GM12878 (cell line): Measurements from ENCODE around the gene HINFP. TPM values are rescaled to one million over a fixed set of nuclear protein-coding genes. Genes with fewer than 3 reads are reported as not detected.

Source experiments
- ASH2L ChIP-seq: fragments of 300-600, 200-600 bp; sonication (generic); IDR thresholded peaks from 2 replicates; pipeline ENCODE4 v1.6.1; 2017; ENCODE audit warnings: low read depth, mild to moderate bottlenecking, borderline replicate concordance
- ATF7 ChIP-seq: fragments of 450-650 bp; IDR thresholded peaks from 2 replicates; pipeline ENCODE4 v1.6.1; 2016; ENCODE audit warnings: low read depth, mild to moderate bottlenecking
- CBFB ChIP-seq: IDR thresholded peaks from 2 replicates; pipeline ENCODE4 v1.6.1; 2016; ENCODE audit warnings: antibody characterized with exemption, low read depth
- CTCF ChIP-seq, 3 experiments: IDR thresholded peaks in 2 of 3; conservative IDR thresholded peaks in 1 of 3; 2 replicates each; pipeline ENCODE4 v1.5.1; 2011; ENCODE audit warnings: low read depth in 3 of 3, low read length in 3 of 3, mild to moderate bottlenecking in 3 of 3, control low read depth in 2 of 3, moderate library complexity in 2 of 3, inconsistent platforms in 1 of 3, mixed read lengths in 1 of 3; ENCODE audit not compliant: control insufficient read depth in 2 of 3, insufficient read depth in 1 of 3; ENCODE audit errors: extremely low read depth in 1 of 3
- EZH2 ChIP-seq: IDR thresholded peaks from 2 replicates; pipeline ENCODE4 v1.6.1; 2012; ENCODE audit warnings: low read depth, mild to moderate bottlenecking, control low read depth, inconsistent platforms, low read length, borderline replicate concordance; ENCODE audit not compliant: control insufficient read depth
- GATAD2B ChIP-seq: fragments of 450-650 bp; conservative IDR thresholded peaks from 2 replicates; pipeline ENCODE4 v1.6.1; 2017; ENCODE audit warnings: low read depth, mild to moderate bottlenecking, moderate library complexity
- IRF5 ChIP-seq: fragments of 450-650 bp; IDR thresholded peaks from 2 replicates; pipeline ENCODE4 v1.6.1; 2017; ENCODE audit warnings: borderline replicate concordance
- KLF5 ChIP-seq: fragments of 450-650 bp; IDR thresholded peaks from 2 replicates; pipeline ENCODE4 v1.6.1; 2014; ENCODE audit warnings: mild to moderate bottlenecking; ENCODE audit not compliant: partially characterized antibody
- MTA2 ChIP-seq: fragments of 450-650 bp; IDR thresholded peaks from 2 replicates; pipeline ENCODE4 v1.6.1; 2016; ENCODE audit warnings: low read depth, mild to moderate bottlenecking, moderate library complexity
- NFYA ChIP-seq: IDR thresholded peaks from 2 replicates; pipeline ENCODE4 v1.6.1; 2011; ENCODE audit warnings: low read depth, mild to moderate bottlenecking, low read length, improper control_type of control experiment, borderline replicate concordance
- NR2F1 ChIP-seq: fragments of 450-650 bp; conservative IDR thresholded peaks from 2 replicates; pipeline ENCODE4 v1.6.1; 2017; ENCODE audit warnings: mild to moderate bottlenecking
- POLR2A ChIP-seq: IDR thresholded peaks from 2 replicates; pipeline ENCODE4 v1.6.1; 2011; ENCODE audit warnings: low read depth, mild to moderate bottlenecking, low read length
- POU2F2 ChIP-seq: IDR thresholded peaks from 3 replicates; pipeline ENCODE4 v1.6.1; 2011; ENCODE audit warnings: low read depth, mild to moderate bottlenecking, low read length, borderline replicate concordance
- SMC3 ChIP-seq: IDR thresholded peaks from 2 replicates; pipeline ENCODE4 v1.6.1; 2011; ENCODE audit warnings: low read length, improper control_type of control experiment, borderline replicate concordance
- SP1 ChIP-seq: IDR thresholded peaks from one replicate; pipeline ENCODE4 v1.6.1; 2011; ENCODE audit warnings: low read depth, low read length
- STAT3 ChIP-seq: IDR thresholded peaks from 2 replicates; pipeline ENCODE4 v1.6.1; 2011; ENCODE audit warnings: low read depth, low read length, improper control_type of control experiment
- TCF7 ChIP-seq: IDR thresholded peaks from 2 replicates; pipeline ENCODE4 v1.6.1; 2014; ENCODE audit warnings: antibody characterized with exemption, borderline replicate concordance
- ZNF217 ChIP-seq: fragments of 450-650 bp; IDR thresholded peaks from 2 replicates; pipeline ENCODE4 v1.6.1; 2017; ENCODE audit warnings: antibody characterized with exemption, mild to moderate bottlenecking
- ZNF384 ChIP-seq: IDR thresholded peaks from 2 replicates; pipeline ENCODE4 v1.6.1; 2012; ENCODE audit warnings: low read depth, mild to moderate bottlenecking, low read length, improper control_type of control experiment, borderline replicate concordance
- polyA plus RNA-seq, 11 experiments: library from polyadenylated mRNA; depleted of rRNA in 4 of 11; unstranded in 6 of 11; stranded (reverse) in 5 of 11; fragments of >200 nt; fragmentation: Nextera tagmentation in 4 of 11; fragmentation: Illumina TruSeq in 1 of 11; extraction: Ambion mirVana in 4 of 11; extraction: Trizol in 1 of 11; gene quantifications; 1 replicate in 1 of 11; 2 replicates in 10 of 11; pipeline versions ENCODE4 v1.2.1 to v1.2.3, GENCODE V29; 2011 to 2016; ENCODE audit warnings: inconsistent platforms in 2 of 11, missing spikeins in 2 of 11, low read depth in 1 of 11
- total RNA-seq, 4 experiments: library from RNA; depleted of rRNA in 3 of 4; stranded (reverse); fragments of >200 nt in 3 of 4; fragmentation: Illumina TruSeq in 1 of 4; extraction: Trizol in 1 of 4; gene quantifications; 2 replicates each; pipeline versions ENCODE4 v1.2.1 to v1.2.3, GENCODE V29; 2013 to 2021
- TF ChIP-seq, protein P1 (sequence below): fragments of 450-650 bp; IDR thresholded peaks from 2 replicates; pipeline ENCODE4 v1.6.1; 2017; ENCODE audit warnings: mild to moderate bottlenecking
- TF ChIP-seq, protein P2 (sequence below): IDR thresholded peaks from 2 replicates; pipeline ENCODE4 v1.6.1; 2011; ENCODE audit warnings: borderline replicate concordance, low read depth, mild to moderate bottlenecking, moderate library complexity, mixed read lengths, low read length; ENCODE audit not compliant: insufficient read depth; ENCODE audit errors: extremely low read length

HINFP gene
- total and polyA plus RNA-seq, 10 of the 15 experiments (the other 5 are each of a cell fraction or from before 2014, with no cell fraction given) = 13.1 to 26.3 (median 18.6) TPM

DNA sequence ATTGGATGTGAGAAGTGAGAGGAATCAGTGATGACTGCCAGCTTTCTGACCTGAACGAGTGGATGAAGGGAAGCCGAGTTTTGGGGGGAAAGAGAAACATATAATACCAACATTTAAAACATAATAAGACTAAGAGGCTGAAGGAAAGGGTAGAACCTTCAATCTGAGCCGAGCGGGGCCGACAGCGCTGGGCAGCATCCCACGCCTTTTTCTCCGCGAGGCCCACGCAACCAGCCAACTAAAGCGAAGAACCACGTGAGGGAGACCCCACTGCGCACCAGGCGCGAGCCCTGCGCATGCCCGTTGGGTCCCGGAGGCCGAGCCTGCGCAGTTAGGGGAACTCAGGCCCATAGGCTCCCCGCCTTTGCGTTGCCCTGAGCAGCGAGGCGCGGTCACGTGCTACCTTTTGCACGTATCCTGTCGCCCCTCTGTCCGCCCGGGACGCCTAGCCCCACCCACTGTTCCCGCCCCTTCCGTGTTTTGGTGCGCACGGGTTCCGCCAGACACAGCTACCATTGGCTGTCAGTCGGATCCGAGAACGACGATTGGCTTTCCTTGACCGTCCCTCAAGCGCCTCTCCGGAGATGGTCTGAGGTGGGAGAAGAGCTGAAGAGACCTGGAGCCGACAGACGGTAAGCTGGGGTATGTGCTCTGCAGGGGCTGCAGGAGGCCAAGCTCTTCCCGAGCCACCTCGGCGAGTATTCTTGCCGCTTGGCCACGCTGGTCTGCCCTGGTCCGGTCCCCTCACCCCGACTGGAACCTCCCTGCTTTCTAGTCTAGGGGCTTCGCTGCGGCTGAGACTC, at the start of gene HINFP (continued):
- no peak for TF ChIP-seq POU2F2
- peak; percentile 23 for TF ChIP-seq KLF5
- 0 out of 2 replicates have a peak, but pooled peaks have one; percentile 13 for TF ChIP-seq CBFB
- TF ChIP-seq EZH2 = no peak
- no peak for TF ChIP-seq ASH2L
- no peak for TF ChIP-seq ZNF384
- TF ChIP-seq ATF7 = peak; percentile 58
- TF ChIP-seq TCF7 = no peak
- peak; percentile 83 for TF ChIP-seq POLR2A
- no peak for TF ChIP-seq MTA2
- TF ChIP-seq GATAD2B = no peak
- TF ChIP-seq SP1 = peak; percentile 94
- TF ChIP-seq NFYA = no peak; the same call in 1 of the 2 replicates
- TF ChIP-seq, protein P1, sequence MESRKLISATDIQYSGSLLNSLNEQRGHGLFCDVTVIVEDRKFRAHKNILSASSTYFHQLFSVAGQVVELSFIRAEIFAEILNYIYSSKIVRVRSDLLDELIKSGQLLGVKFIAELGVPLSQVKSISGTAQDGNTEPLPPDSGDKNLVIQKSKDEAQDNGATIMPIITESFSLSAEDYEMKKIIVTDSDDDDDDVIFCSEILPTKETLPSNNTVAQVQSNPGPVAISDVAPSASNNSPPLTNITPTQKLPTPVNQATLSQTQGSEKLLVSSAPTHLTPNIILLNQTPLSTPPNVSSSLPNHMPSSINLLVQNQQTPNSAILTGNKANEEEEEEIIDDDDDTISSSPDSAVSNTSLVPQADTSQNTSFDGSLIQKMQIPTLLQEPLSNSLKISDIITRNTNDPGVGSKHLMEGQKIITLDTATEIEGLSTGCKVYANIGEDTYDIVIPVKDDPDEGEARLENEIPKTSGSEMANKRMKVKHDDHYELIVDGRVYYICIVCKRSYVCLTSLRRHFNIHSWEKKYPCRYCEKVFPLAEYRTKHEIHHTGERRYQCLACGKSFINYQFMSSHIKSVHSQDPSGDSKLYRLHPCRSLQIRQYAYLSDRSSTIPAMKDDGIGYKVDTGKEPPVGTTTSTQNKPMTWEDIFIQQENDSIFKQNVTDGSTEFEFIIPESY = no peak
- no peak for TF ChIP-seq NR2F1
- TF ChIP-seq ZNF217 = no peak
- TF ChIP-seq, protein P2, sequence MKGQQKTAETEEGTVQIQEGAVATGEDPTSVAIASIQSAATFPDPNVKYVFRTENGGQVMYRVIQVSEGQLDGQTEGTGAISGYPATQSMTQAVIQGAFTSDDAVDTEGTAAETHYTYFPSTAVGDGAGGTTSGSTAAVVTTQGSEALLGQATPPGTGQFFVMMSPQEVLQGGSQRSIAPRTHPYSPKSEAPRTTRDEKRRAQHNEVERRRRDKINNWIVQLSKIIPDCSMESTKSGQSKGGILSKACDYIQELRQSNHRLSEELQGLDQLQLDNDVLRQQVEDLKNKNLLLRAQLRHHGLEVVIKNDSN = peak; percentile 95
- TF ChIP-seq SMC3 = no peak
- TF ChIP-seq IRF5 = no peak
- TF ChIP-seq CTCF (IDR thresholded peaks at IDR 0.05 in 2 of 3, conservative IDR thresholded peaks at IDR 0.05 in 1 of 3; ENCODE audit: control insufficient read depth in 2 of 3, extremely low read depth in 1 of 3, insufficient read depth in 1 of 3, low read depth in 3 of 3, low read length in 3 of 3) = no peak
- no peak for TF ChIP-seq STAT3
